HG03066 (cell line): ENCODE measurements around the gene MORN5.
"Not testable (repeated sequence)": the region's sequence is repeated elsewhere in the genome, so short reads cannot be mapped to it uniquely, and the experiment has no call there.

Source experiments
- ATAC-seq: cut with Tn5 transposase; IDR thresholded peaks from one replicate; pipeline ENCODE4 v1.9.1; 2021; ENCODE audit warnings: low read depth; ENCODE audit not compliant: unreplicated experiment

MORN5 gene

GRCh38 chr9:122159026-122159924, at the start of gene MORN5, which contains the start of gene NDUFA8:
MORN5 (plus strand) TSS chr9:122159908; CDS start chr9:122159973, 65 bp downstream.
NDUFA8 (minus strand) TSS chr9:122159779; CDS start chr9:122159677, 102 bp downstream.
- ATAC-seq = peak; percentile 81

DNA sequence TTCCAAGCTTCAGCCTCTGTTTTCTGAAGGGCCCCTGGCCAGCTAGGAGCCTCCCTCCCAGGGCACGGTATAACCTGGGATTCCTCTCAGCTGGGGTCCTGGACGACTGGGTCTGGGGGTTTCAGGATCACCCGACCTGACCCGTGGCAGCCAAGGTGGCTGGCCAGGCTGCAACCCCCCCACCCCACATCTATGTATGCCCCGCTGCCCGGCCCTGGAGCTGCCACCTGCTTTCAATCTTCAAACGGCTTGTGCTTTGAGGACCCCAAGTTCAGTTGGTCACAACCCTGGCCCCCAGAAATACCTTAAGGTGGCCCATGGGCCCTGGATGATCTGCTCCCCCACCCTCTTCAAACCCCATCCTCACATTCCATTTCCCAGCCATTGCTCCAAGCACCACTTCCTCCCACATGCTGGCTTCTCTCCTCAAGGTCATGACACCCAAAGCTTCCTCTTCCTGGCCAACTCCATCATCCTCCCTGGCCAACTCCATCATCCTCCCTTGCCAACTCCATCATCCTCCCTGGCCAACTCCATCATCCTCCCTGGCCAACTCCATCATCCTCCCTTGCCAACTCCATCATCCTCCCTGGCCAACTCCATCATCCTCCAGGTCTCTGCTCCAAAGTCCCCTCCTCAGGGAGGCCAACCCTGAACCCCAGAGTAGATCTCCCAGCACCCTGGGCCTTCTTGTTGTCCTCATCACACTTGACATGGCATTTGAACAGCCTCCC, 49.4 kb upstream of the MORN5 start:
- no peak for ATAC-seq

DNA sequence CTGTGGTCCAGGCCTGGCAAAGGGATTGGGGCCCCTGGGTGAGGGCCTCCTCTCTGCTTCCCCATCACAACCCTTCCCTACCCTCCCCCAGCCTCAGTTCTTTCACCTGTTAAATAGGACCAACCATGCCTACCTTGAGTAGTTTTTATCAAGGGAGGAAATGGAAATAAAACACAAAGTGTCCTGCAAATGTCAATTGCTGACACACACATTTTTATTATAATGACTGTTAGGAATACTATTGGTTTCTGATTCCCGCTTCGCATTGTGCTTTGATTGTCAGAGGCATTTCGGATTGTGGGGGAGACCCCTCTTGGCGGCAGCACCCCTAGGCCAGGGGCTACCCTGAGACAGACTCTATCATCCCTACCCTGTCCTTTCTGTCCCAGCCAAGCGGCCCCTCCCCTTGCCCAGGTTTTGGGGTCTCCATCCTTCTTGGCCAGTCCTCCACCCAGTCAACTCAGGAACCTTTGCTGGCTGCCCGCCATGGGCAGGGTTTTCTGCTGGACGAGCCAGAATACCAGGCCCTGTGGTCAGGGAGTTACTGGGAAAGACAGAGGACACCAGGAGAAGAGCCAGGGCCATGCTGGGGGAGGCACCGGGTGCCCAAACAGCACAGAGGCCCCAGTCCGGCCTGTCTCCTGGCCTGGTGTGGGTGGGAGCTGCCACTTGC, 48.2 kb upstream of the MORN5 start:
- ATAC-seq = no peak

DNA sequence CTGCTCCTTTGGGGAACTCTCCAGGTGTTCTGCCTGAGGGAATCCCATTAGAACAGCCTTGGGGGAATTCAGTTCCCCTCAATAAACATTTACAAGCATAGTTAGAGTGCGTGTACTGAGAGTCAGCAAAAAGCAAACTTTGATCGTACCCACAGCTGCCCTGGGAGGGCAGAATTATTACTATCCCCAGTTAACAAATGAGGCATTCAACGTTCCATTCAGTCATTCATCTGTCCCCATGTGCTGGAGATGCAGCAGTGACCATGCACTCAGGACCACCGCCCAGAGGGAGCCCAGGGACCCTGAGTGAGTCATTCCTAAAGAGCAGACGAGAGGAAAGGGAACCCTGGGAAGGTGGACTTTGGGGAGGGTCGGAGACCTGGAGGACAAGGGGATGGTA, 47.5 kb upstream of the MORN5 start:
- ATAC-seq = no peak

- no peak for ATAC-seq
Measured at GRCh38 chr9:122113574-122113973, 46.1 kb upstream of the MORN5 start.

GRCh38 chr9:122115176-122116035, 44.3 kb upstream of the MORN5 start:
- no peak for ATAC-seq

GRCh38 chr9:122116040-122116439, 43.7 kb upstream of the MORN5 start:
- no peak for ATAC-seq

GRCh38 chr9:122116448-122117173, 43.1 kb upstream of the MORN5 start:
- no peak for ATAC-seq

DNA sequence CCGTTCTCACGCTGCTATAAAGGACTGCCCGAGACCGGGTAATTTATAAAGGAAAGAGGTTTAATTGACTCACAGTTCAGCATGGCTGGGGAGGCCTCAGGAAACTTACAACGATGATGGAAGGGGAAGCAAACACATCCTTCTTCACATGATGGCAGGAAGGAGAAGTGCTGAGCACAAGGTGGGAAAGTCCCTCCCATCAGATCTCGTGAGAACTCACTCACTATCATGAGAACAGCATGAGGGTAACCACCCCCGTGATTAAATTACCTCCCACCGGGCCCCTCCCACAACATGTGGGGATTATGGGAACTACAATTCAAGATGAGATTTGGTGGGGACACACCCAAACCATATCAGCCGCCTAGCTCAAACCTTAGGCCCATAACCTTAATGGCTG, 42.5 kb upstream of the MORN5 start:
- not testable (repeated sequence) for ATAC-seq

GRCh38 chr9:122118343-122119165, 41.2 kb upstream of the MORN5 start:
- no peak for ATAC-seq

DNA sequence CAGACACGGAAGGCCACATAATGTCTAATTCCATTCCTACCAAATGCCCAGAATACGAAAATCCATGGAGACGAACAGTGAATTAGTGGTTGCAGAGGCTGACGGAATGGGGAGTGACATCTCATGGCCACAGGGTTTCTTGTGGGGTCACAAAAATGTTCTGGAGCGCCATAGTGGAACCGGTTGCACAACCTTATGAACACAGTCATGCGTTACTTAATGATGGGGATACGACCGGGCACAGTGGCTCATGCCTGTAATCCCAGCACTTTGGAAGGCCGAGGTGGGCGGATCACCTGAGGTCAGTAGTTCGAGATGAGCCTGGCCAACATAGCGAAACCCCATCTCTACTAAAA, 40.6 kb upstream of the MORN5 start:
- no peak for ATAC-seq

DNA sequence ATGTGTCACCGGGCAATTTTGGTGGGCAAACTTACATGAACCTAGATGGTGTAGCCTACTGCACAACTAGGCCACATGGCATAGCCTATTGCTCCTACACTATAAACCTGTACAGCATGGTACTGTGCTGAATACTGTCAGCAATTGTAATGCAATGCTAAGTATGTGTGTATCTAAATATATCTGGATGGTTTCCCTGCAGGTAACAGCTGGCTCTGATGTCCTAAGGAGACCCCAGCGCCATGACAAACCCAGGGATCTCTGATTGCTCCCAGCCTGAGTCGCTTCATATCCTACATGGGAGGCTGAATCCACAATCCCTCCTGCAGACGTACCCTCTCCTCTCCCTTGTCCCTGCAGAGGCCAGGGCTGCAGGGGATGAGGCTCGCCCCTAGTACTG, 40.0 kb upstream of the MORN5 start:
- no peak for ATAC-seq

DNA sequence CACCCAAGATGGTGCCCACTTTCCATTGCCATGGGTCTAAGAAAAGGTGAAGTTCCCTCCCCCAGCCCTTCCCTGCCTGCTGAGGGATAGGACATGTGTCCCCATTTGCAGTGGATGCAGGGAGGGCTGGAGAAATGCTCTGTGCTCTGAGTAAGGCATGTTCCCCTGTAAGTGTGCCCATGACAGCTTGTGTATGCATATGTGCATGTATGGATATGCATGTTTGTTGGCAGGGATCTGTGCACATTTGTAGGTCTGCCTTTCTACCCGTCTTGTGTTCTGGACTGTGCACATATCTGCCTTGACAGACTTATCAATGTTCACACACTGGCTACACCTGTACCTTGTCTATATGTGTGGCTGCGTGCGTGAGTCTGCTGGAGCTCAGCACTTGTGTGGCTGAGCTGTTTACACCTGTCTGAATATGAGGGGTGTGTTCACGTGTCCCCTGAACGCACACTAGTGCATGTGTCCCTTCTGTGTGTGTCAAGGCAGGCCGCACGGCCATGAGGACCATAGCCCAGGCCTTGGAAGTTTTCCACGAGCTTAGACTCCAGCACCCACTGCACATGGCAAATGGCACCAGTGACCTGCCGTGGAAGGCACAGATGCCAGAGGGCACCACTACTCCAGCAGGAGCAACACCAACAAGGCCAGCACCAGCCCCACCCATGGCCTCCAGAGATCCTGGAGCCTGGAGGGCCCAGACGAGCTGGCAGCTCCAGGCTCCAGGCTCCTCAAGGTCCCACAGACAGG, 39.2 kb upstream of the MORN5 start:
- ATAC-seq = no peak

GRCh38 chr9:122121391-122121790, 38.3 kb upstream of the MORN5 start:
- no peak for ATAC-seq

DNA sequence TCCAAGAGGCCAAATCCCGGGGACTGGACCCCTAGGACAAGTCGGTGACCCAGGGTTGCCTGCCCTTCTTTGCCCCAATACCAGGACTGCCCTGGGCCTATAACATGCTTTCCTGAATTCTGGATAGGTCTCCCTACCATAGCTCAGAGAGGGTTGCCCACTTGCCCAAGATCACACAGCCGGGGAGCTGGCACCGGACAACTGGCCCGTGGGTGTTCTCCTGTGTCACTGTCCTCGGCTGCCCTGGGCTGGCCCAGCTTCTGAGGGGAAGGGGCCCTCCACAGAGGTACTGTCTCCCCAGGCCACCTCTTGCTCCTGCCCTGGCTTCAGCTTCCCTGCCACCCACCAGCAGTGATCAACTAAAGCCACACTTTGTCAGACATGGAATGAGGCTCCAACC, 37.8 kb upstream of the MORN5 start:
- no peak for ATAC-seq

DNA sequence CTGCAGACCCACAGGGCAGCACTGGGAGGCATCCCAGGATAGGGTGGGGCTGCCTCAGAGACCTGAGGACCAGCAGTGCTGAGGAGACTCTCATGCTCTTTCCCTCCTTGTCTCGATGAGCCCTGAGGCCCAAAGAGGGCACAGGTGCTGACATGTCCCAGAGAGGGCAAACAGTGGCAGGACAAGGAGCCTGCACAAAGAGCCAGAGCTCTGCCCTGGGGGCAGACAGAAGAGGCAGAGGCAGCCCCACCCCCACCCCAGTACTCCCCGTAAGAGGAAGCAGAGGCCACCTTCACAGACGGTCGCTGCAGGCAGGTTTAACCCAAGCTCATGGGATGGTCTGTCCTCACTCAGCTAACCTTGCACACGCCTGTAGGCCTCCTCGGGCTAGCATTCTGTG, 37.2 kb upstream of the MORN5 start:
- ATAC-seq = no peak

DNA sequence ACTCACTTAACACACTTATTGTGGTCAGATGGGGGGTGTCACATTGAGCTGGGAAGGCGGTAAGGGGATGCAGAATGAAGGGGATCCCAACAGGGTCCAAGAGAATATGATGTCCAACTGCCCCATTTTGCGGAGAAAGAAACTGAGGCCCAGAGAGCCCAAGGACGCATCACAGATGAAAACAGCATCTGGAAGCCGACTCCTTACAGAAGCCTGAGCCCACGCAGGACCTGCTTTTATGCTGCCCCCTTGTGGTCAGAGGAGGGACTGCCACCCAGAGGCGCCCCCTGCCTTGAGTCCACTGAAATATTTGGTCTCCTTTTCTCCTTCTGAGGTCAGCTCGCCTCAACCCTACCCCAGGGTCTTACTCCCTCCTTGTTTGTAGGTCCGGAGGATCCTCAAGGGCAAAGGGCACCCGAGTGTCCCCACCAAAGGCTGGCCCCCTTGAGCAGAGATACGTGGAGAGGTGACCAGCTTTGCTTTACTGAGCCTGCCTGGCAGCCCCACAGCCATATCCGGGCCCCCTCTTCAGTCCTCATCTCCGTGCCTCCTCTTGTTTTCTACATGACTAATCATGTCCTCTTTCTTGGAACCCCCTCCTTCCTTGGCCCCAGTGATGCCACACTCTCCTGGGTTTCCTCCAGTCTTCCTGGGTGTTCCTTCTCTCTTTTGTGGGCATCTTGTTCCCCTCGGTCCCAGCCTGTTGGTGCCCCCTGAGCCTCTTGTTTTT, 36.6 kb upstream of the MORN5 start:
- ATAC-seq = peak; percentile 48
